Hepatocyte (in vitro differentiated cells): ENCODE results near the gene SMARCD2.

Experiments used
- CTCF ChIP-seq: fragments of 200-600 bp; sonication (generic); IDR thresholded peaks from 2 replicates; pipeline ENCODE4 v1.5.1; 2016; ENCODE audit warnings: antibody characterized with exemption, mild to moderate bottlenecking; ENCODE audit not compliant: poor library complexity
- EZH2 ChIP-seq: fragments of 200-600 bp; sonication (generic); IDR thresholded peaks from 2 replicates; pipeline ENCODE4 v1.6.1; 2016; ENCODE audit warnings: antibody characterized with exemption, mild to moderate bottlenecking, borderline replicate concordance

GRCh38 chr17:63830278-63830677, 12.2 kb downstream of the SMARCD2 start:
- TF ChIP-seq CTCF (no peak), EZH2 (no peak)
